WERI-Rb-1 (cell line): ENCODE data around the gene NKG7.
A peak's percentile ranks its signal among the peaks of the same experiment; 100 is the strongest.

Experiments used
- DNase-seq: peaks from one replicate; pipeline ENCODE4 v3.0.0-alpha.2; 2020
- H3K27ac ChIP-seq: fragments of 250-450 bp; sonication (Bioruptor Pico); 2 replicates; pipeline ENCODE4 v1.5.1; 2020; ENCODE audit warnings: mild to moderate bottlenecking, moderate library complexity
- H3K27me3 ChIP-seq: fragments of 250-450 bp; sonication (Bioruptor Pico); 2 replicates; pipeline ENCODE4 v1.5.1; 2021; ENCODE audit warnings: mild to moderate bottlenecking, low read depth, moderate library complexity; ENCODE audit not compliant: insufficient read depth, severe bottlenecking
- H3K36me3 ChIP-seq: fragments of 250-450 bp; sonication (Bioruptor Pico); 2 replicates; pipeline ENCODE4 v1.5.1; 2020; ENCODE audit warnings: mild to moderate bottlenecking, moderate library complexity
- H3K4me3 ChIP-seq: 2 replicates; pipeline ENCODE4 v1.5.1; 2011; ENCODE audit warnings: low read depth, mild to moderate bottlenecking, control low read depth, low read length
- H3K9me3 ChIP-seq: fragments of 250-450 bp; sonication (Bioruptor Pico); 2 replicates; pipeline ENCODE4 v1.5.1; 2021; ENCODE audit warnings: mild to moderate bottlenecking, moderate library complexity; ENCODE audit not compliant: severe bottlenecking
- TF ChIP-seq, protein P1 (sequence below): IDR thresholded peaks from 2 replicates; pipeline ENCODE4 v1.5.1; 2011; ENCODE audit warnings: low read depth, mild to moderate bottlenecking, control low read depth, inconsistent platforms, low read length

NKG7 gene

GRCh38 chr19:51371186-51371690 is 1.2 kb downstream of the NKG7 start:
- no peaks in the 10 kb centered on the region for H3K27me3 ChIP-seq
- DNase-seq, result no peak
- no peaks in the 10 kb centered on the region for H3K36me3 ChIP-seq
- TF ChIP-seq, protein P1, sequence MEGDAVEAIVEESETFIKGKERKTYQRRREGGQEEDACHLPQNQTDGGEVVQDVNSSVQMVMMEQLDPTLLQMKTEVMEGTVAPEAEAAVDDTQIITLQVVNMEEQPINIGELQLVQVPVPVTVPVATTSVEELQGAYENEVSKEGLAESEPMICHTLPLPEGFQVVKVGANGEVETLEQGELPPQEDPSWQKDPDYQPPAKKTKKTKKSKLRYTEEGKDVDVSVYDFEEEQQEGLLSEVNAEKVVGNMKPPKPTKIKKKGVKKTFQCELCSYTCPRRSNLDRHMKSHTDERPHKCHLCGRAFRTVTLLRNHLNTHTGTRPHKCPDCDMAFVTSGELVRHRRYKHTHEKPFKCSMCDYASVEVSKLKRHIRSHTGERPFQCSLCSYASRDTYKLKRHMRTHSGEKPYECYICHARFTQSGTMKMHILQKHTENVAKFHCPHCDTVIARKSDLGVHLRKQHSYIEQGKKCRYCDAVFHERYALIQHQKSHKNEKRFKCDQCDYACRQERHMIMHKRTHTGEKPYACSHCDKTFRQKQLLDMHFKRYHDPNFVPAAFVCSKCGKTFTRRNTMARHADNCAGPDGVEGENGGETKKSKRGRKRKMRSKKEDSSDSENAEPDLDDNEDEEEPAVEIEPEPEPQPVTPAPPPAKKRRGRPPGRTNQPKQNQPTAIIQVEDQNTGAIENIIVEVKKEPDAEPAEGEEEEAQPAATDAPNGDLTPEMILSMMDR, result no peak
- H3K9me3 ChIP-seq, result no peaks in the 10 kb centered on the region
- no peak overlapping the region for H3K4me3 ChIP-seq
- no peak overlapping the region for H3K27ac ChIP-seq

GRCh38 chr19:51370230-51370629 is 2.2 kb downstream of the NKG7 start:
- TF ChIP-seq, protein P1, result no peak
- DNase-seq, result no peak
- no peak overlapping the region for H3K27ac ChIP-seq
- H3K4me3 ChIP-seq, result no peak overlapping the region
- H3K9me3 ChIP-seq, result no peaks in the 10 kb centered on the region
- no peaks in the 10 kb centered on the region for H3K36me3 ChIP-seq
- H3K27me3 ChIP-seq, result no peaks in the 10 kb centered on the region

DNA sequence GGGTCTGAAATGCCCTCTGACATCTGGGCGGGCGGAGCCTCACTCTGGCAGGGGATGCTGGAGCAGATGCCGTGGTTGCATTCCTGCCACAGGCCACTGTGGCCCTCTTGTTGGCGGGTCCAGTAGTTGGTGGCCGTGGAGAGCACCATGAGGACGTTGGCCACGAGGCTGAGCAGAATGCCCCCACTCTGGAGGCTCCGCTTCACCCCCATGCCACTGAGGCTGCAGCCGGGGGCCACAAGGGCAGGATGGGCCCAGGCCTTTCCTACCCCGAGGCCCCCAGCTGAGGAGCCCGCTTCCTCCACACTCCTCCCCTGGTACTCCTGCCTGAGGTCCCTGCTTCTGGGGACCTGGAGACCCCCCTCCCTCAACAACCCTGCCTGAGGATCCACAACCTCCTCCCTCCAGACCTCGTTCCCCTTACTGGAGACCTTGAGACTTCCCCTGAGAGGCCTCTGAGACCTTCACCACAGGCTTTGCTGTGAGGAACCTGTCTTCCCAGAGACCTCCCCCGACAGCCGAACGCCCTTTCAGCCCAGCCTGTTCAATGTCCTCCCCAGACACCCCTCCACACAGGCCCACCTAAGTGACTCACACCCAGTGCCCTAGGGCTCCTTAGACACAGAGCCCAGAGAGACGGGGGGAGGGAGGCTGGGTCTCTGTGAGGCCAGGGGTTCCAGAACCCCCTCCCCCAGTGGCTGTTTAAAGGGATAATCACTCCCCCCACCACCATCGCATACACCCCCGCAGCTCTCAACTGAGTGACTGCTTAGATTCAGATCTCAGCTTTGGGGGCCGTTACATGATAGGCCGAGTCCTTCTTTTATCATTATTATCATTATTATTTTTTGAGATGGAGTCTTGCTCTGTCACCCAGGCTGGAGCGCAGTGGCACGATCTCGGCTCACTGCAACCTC is 3.8 kb downstream of the NKG7 start, which contains the start of gene CLDND2:
CLDND2 (minus strand) TSS at position 638 of the 917 bp plus-strand sequence; CDS start at position 212, 426 bp downstream.
- H3K9me3 ChIP-seq, result no peaks in the 10 kb centered on the region
- no peaks in the 10 kb centered on the region for H3K36me3 ChIP-seq
- peak within 1 kb of the TSS; percentile 60 for H3K4me3 ChIP-seq
- TF ChIP-seq, protein P1, result no peak
- no peak for DNase-seq
- H3K27ac ChIP-seq, result peak within 1 kb of the TSS; percentile 64
- no peaks in the 10 kb centered on the region for H3K27me3 ChIP-seq

- no peaks in the 10 kb centered on the region for H3K9me3 ChIP-seq
- H3K27me3 ChIP-seq, result no peaks in the 10 kb centered on the region
- peak; percentile 99 for DNase-seq
- H3K27ac ChIP-seq, result peak overlapping the region; percentile 86
- H3K36me3 ChIP-seq, result no peaks in the 10 kb centered on the region
- TF ChIP-seq, protein P1, result no peak
- H3K4me3 ChIP-seq, result peak overlapping the region; percentile 60
Measured at GRCh38 chr19:51367565-51368365, 4.7 kb downstream of the NKG7 start.

DNA sequence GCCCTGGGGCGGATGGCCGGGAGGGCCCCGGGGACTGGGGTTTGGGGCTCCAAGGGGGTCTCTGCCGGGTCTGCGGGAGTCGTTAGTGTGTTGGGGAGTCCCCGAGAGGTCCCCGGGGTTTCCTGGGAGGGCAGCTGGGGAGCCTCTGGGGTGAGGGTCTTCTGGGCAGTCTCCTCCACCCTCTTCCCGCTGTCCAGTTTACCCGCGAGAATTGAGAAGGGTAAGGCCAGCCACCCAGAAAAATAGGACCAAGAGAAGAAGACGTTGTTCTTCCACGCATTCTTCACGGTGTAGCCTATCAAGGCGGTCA is 5.2 kb downstream of the NKG7 start:
- no peaks in the 10 kb centered on the region for H3K36me3 ChIP-seq
- no peak for DNase-seq
- no peaks in the 10 kb centered on the region for H3K27me3 ChIP-seq
- peak overlapping the region; percentile 60 for H3K4me3 ChIP-seq
- no peaks in the 10 kb centered on the region for H3K9me3 ChIP-seq
- TF ChIP-seq, protein P1, result no peak
- H3K27ac ChIP-seq, result peak overlapping the region; percentile 86
